Trophoblast cell (in vitro differentiated cells and primary cell): ENCODE results near the gene LYPD6B.

Source experiments
- DNase-seq, 2 donors: peaks; one replicate each; pipeline ENCODE4 v3.0.0-alpha.2; 2016
- H2AFZ ChIP-seq: 2 replicates; pipeline ENCODE4 v1.6.1; 2013; ENCODE audit warnings: low read length, moderate library complexity, mild to moderate bottlenecking; ENCODE audit not compliant: insufficient read depth, poor library complexity
- H2AK5ac ChIP-seq: 2 replicates; pipeline ENCODE4 v1.6.1; 2013; ENCODE audit warnings: mild to moderate bottlenecking, low read length
- H2BK120ac ChIP-seq: 2 replicates; pipeline ENCODE4 v1.6.1; 2013; ENCODE audit warnings: low read length, mild to moderate bottlenecking, moderate library complexity; ENCODE audit not compliant: insufficient read depth, poor library complexity
- H2BK12ac ChIP-seq: 2 replicates; pipeline ENCODE4 v1.6.1; 2013; ENCODE audit warnings: mild to moderate bottlenecking, low read length, moderate library complexity
- H2BK5ac ChIP-seq: 2 replicates; pipeline ENCODE4 v1.6.1; 2013; ENCODE audit warnings: low read length, low read depth, moderate library complexity, mild to moderate bottlenecking; ENCODE audit not compliant: poor library complexity
- H3K14ac ChIP-seq: 2 replicates; pipeline ENCODE4 v1.6.1; 2013; ENCODE audit warnings: mild to moderate bottlenecking, low read length
- H3K18ac ChIP-seq: 2 replicates; pipeline ENCODE4 v1.6.1; 2013; ENCODE audit warnings: mild to moderate bottlenecking, low read length
- H3K23ac ChIP-seq: 2 replicates; pipeline ENCODE4 v1.6.1; 2013; ENCODE audit warnings: low read length
- H3K27ac ChIP-seq: 2 replicates; pipeline ENCODE4 v1.5.1; 2013; ENCODE audit warnings: low read depth, mild to moderate bottlenecking, inconsistent platforms, low read length, moderate library complexity
- H3K27me3 ChIP-seq: 2 replicates; pipeline ENCODE4 v1.6.1; 2013; ENCODE audit warnings: inconsistent platforms, mild to moderate bottlenecking, low read length, moderate library complexity; ENCODE audit not compliant: insufficient read depth
- H3K36me3 ChIP-seq, 2 experiments: 1 replicate in 1 of 2; 2 replicates in 1 of 2; pipeline ENCODE4 v1.6.1; 2013; ENCODE audit warnings: low read length in 2 of 2, mild to moderate bottlenecking in 2 of 2, moderate library complexity in 1 of 2; ENCODE audit not compliant: insufficient read depth in 2 of 2, control insufficient read depth in 1 of 2
- H3K4ac ChIP-seq: 2 replicates; pipeline ENCODE4 v1.6.1; 2013; ENCODE audit warnings: low read depth, mild to moderate bottlenecking, low read length, moderate library complexity
- H3K4me1 ChIP-seq, 2 experiments: 1 replicate in 1 of 2; 2 replicates in 1 of 2; pipeline ENCODE4 v1.6.1; 2013; ENCODE audit warnings: low read length in 2 of 2, mild to moderate bottlenecking in 2 of 2, moderate library complexity in 1 of 2; ENCODE audit not compliant: insufficient read depth in 2 of 2, control insufficient read depth in 1 of 2
- H3K4me2 ChIP-seq: 2 replicates; pipeline ENCODE4 v1.6.1; 2013; ENCODE audit warnings: inconsistent platforms, mild to moderate bottlenecking, low read length, moderate library complexity
- H3K4me3 ChIP-seq: 2 replicates; pipeline ENCODE4 v1.5.1; 2013; ENCODE audit warnings: mild to moderate bottlenecking, low read depth, low read length, inconsistent platforms
- H3K79me1 ChIP-seq: one replicate; pipeline ENCODE4 v1.6.1; 2013; ENCODE audit warnings: low read length
- H3K79me2 ChIP-seq: 2 replicates; pipeline ENCODE4 v1.6.1; 2013; ENCODE audit warnings: low read length, mild to moderate bottlenecking; ENCODE audit not compliant: control insufficient read depth, insufficient read depth, poor library complexity
- H3K9ac ChIP-seq: 2 replicates; pipeline ENCODE4 v1.6.1; 2013; ENCODE audit warnings: mild to moderate bottlenecking, low read length
- H3K9me3 ChIP-seq: 2 replicates; pipeline ENCODE4 v1.6.1; 2013; ENCODE audit warnings: low read depth, mild to moderate bottlenecking, control low read depth, inconsistent platforms, low read length; ENCODE audit not compliant: insufficient read depth
- H4K12ac ChIP-seq: 2 replicates; pipeline ENCODE4 v1.6.1; 2013; ENCODE audit warnings: low read depth, mild to moderate bottlenecking, low read length, moderate library complexity
- H4K8ac ChIP-seq: 2 replicates; pipeline ENCODE4 v1.6.1; 2013; ENCODE audit warnings: low read depth, mild to moderate bottlenecking, low read length, moderate library complexity
- H4K91ac ChIP-seq: one replicate; pipeline ENCODE4 v1.6.1; 2013; ENCODE audit warnings: low read depth, mild to moderate bottlenecking, low read length, moderate library complexity
- WGBS: extraction: QIAGEN DNeasy Blood & Tissue Kit; methylation state at CpG from one replicate; pipeline ENCODE4 v1.1.7; 2013; ENCODE audit warnings: missing lambda C conversion rate; ENCODE audit not compliant: insufficient read length, insufficient coverage; ENCODE audit errors: extremely low coverage; 5-methylcytosine and 5-hydroxymethylcytosine counted together

The LYPD6B gene

DNA sequence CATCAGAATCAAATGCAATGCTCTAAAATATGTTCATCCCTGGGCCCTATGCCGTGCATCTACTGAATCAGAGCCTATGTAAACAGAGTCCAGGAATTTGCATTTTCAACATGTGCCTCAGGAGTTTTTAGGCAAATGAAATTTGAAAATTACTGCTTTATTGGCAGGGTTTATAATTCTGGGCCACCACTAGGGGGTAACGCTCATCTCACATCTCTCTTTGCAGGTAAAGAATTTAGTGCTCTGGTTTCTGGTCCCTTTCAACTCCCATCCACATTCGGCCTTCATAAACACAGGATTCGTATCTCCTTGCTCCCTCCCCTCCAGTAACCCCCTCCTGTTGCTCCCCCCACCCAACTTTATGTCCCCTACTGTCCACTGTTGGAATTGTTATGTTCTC, 49.3 kb downstream of the LYPD6B start:
- Histone ChIP-seq H3K9me3 (no peaks in the 10 kb centered on the region), H2BK5ac (no peak overlapping the region), H3K36me3 (peaks cover 3% of the 10 kb centered on the region in 2 experiments), H3K27ac (no peak overlapping the region), H3K79me2 (peaks cover 2% of the 10 kb centered on the region), H4K91ac (no peak overlapping the region), H3K23ac (no peak overlapping the region), H2AFZ (no peak overlapping the region), H3K27me3 (no peaks in the 10 kb centered on the region), H4K8ac (no peak overlapping the region), H3K4ac (no peak overlapping the region), H3K14ac (no peak overlapping the region), H3K18ac (no peak overlapping the region), H2BK120ac (no peak overlapping the region), H3K79me1 (peaks cover 4% of the 10 kb centered on the region), H4K12ac (no peak overlapping the region), H3K4me2 (no peak overlapping the region), H3K4me3 (no peak overlapping the region), H3K4me1 (peaks cover 5 to 9% of the 10 kb centered on the region in 2 experiments), H2BK12ac (no peak overlapping the region), H3K9ac (no peak overlapping the region), H2AK5ac (no peak overlapping the region)
- WGBS = no CpG with 5 or more reads among the region's 4 CpGs
- DNase-seq = no peak

DNA sequence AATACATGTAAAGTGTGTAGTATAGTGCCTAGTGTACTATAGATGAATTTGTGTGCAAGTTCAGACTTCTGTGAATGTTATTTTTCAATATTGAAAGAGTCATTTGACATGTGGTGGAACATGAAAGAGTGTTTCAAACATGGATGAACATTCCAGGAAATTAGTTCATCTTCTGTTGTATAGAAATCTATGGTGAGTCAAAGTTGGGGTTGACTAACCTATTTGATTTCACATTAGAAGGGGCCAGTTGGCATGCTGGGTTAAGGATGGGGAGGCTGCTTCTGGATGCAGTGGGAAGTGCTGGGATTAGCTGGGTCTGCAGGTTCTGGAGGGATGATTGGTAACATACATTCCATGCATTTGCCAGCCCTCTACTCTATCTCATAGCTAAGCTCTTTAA, 50.6 kb downstream of the LYPD6B start:
- H3K23ac ChIP-seq = no peak overlapping the region
- no peak overlapping the region for H2BK5ac ChIP-seq
- DNase-seq = no peak
- H3K9ac ChIP-seq = no peak overlapping the region
- H2AK5ac ChIP-seq = no peak overlapping the region
- H3K4me2 ChIP-seq = no peak overlapping the region
- no peak overlapping the region for H3K14ac ChIP-seq
- no peak overlapping the region for H3K18ac ChIP-seq
- H3K4ac ChIP-seq = no peak overlapping the region
- no peak overlapping the region for H3K27ac ChIP-seq
- H4K8ac ChIP-seq = no peak overlapping the region
- H2BK12ac ChIP-seq = no peak overlapping the region
- no peak overlapping the region for H2AFZ ChIP-seq
- H3K9me3 ChIP-seq = no peaks in the 10 kb centered on the region
- peaks cover 2% of the 10 kb centered on the region for H3K79me1 ChIP-seq
- H2BK120ac ChIP-seq = no peak overlapping the region
- H3K79me2 ChIP-seq = peaks cover 2% of the 10 kb centered on the region
- H3K27me3 ChIP-seq = no peaks in the 10 kb centered on the region
- H4K12ac ChIP-seq = no peak overlapping the region
- H3K36me3 ChIP-seq = peaks cover 3 to 6% of the 10 kb centered on the region in 2 experiments
- no peak overlapping the region for H3K4me3 ChIP-seq
- H4K91ac ChIP-seq = no peak overlapping the region
- peaks cover 0 to 6% of the 10 kb centered on the region in 2 experiments for H3K4me1 ChIP-seq

DNA sequence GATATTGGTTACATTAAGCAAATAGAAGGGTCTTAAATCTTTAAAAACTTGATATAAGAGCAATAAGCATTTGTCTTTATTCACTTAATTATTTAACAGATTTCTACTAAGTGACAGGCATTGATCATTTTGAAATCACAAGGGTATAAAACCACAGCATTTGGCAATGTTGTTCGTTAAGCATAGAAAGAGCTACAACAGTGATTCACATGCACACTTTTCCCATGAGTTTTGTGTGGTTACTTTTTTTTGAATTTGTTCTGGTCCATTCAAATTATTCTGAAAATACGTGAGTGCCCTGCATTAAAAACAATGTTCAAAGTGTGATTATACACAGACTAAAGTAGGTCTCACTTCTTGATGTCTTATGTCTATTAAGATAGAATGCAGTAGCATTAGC, 52.2 kb downstream of the LYPD6B start:
- WGBS = no CpG with 5 or more reads among the region's 2 CpGs
- no peak overlapping the region for H3K4me3 ChIP-seq
- H3K27me3 ChIP-seq = no peaks in the 10 kb centered on the region
- no peak overlapping the region for H4K8ac ChIP-seq
- H3K14ac ChIP-seq = no peak overlapping the region
- no peaks in the 10 kb centered on the region for H3K9me3 ChIP-seq
- no peak overlapping the region for H2BK12ac ChIP-seq
- no peak for DNase-seq
- H2AK5ac ChIP-seq = no peak overlapping the region
- peaks cover 3 to 6% of the 10 kb centered on the region in 2 experiments for H3K36me3 ChIP-seq
- no peak overlapping the region for H2AFZ ChIP-seq
- no peak overlapping the region for H4K91ac ChIP-seq
- peaks cover 0 to 2% of the 10 kb centered on the region in 2 experiments for H3K4me1 ChIP-seq
- H3K4me2 ChIP-seq = no peak overlapping the region
- H3K79me2 ChIP-seq = peaks cover 5% of the 10 kb centered on the region
- H3K9ac ChIP-seq = no peak overlapping the region
- no peak overlapping the region for H3K4ac ChIP-seq
- no peak overlapping the region for H4K12ac ChIP-seq
- H2BK5ac ChIP-seq = no peak overlapping the region
- H3K27ac ChIP-seq = no peak overlapping the region
- no peak overlapping the region for H3K18ac ChIP-seq
- peaks cover 5% of the 10 kb centered on the region for H3K79me1 ChIP-seq
- H3K23ac ChIP-seq = no peak overlapping the region
- H2BK120ac ChIP-seq = no peak overlapping the region

DNA sequence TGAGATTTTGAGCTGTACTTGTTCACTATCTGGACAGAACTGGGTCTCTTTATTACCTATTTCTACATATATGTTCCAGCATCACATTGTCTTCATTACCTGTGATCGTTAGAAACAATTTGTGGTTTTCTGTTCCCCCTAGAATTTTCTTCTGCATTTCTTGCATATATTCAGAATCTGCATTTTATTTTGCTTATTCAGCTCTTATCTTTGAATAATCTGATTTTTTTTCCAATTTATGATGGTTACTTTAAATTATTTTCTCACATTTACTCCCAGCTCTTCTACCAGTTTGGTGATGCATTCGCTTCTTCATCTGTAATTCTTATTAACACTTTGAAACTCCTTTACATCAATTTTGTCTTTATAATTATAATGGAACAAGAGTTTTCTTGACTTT, 55.1 kb downstream of the LYPD6B start:
- no CpG with 5 or more reads among the region's 2 CpGs for WGBS
- Histone ChIP-seq H3K79me2 (peaks cover 2% of the 10 kb centered on the region), H3K9ac (no peak overlapping the region), H3K23ac (no peak overlapping the region), H3K36me3 (peaks cover 0 to 4% of the 10 kb centered on the region in 2 experiments), H4K8ac (no peak overlapping the region), H3K18ac (no peak overlapping the region), H3K4me3 (no peak overlapping the region), H3K4ac (no peak overlapping the region), H3K9me3 (peaks cover 1% of the 10 kb centered on the region), H2AK5ac (no peak overlapping the region), H3K4me1 (peaks cover 0 to 4% of the 10 kb centered on the region in 2 experiments), H3K27ac (no peak overlapping the region), H3K79me1 (peaks cover 3% of the 10 kb centered on the region), H4K12ac (no peak overlapping the region), H3K14ac (no peak overlapping the region), H3K4me2 (no peak overlapping the region), H2BK12ac (no peak overlapping the region), H2AFZ (no peak overlapping the region), H3K27me3 (no peaks in the 10 kb centered on the region), H2BK120ac (no peak overlapping the region), H4K91ac (no peak overlapping the region), H2BK5ac (no peak overlapping the region)
- no peak for DNase-seq
